ENCODE results near the gene TBC1D22A. TPM values are rescaled to one million over a fixed set of nuclear protein-coding genes. Genes with fewer than 3 reads are reported as not detected.

Gene TBC1D22A
- total RNA-seq, 4 donors from 2014 or later, result 42.6 to 70.4 (median 55.1) TPM

- TF ChIP-seq POLR2A (IDR thresholded peaks at IDR 0.05), result no peak
- H3K27ac ChIP-seq, result no peak overlapping the region
- peak in 1 of 3 donors; percentile 19 for DNase-seq
- no peaks in the 10 kb centered on the region for H3K36me3 ChIP-seq
- H3K4me3 ChIP-seq, result no peak overlapping the region
- no peaks in the 10 kb centered on the region for H3K9me3 ChIP-seq
- no peaks in the 10 kb centered on the region for H3K27me3 ChIP-seq
- peaks cover 0 to 10% (median 0%) of the 10 kb centered on the region in 4 donors for H3K4me1 ChIP-seq
Observed at GRCh38 chr22:46929710-46930204, 167.3 kb downstream of the TBC1D22A start.

- Histone ChIP-seq H3K36me3 (no peaks in the 10 kb centered on the region), H3K9me3 (no peaks in the 10 kb centered on the region), H3K4me3 (no peak overlapping the region), H3K27ac (no peak overlapping the region), H3K27me3 (no peaks in the 10 kb centered on the region), H3K4me1 (peaks cover 0 to 17% (median 2%) of the 10 kb centered on the region in 4 donors)
- DNase-seq, result no peak
- TF ChIP-seq POLR2A (IDR thresholded peaks at IDR 0.05) (no peak), CTCF (IDR thresholded peaks at IDR 0.05) (peak in 1 of 6 experiments; percentile 17)
Observed at GRCh38 chr22:46931414-46931813, 169.0 kb downstream of the TBC1D22A start.

- Histone ChIP-seq H3K9me3 (no peaks in the 10 kb centered on the region), H3K27me3 (no peaks in the 10 kb centered on the region), H3K4me1 (peaks cover 0 to 21% (median 2%) of the 10 kb centered on the region in 4 donors), H3K36me3 (no peaks in the 10 kb centered on the region), H3K27ac (no peak overlapping the region), H3K4me3 (no peak overlapping the region)
- DNase-seq, result no peak
- TF ChIP-seq POLR2A (IDR thresholded peaks at IDR 0.05) (no peak), CTCF (IDR thresholded peaks at IDR 0.05) (no peak)
Observed at GRCh38 chr22:46931881-46932280, 169.4 kb downstream of the TBC1D22A start.

GRCh38 chr22:46933040-46933930 lies 170.8 kb downstream of the TBC1D22A start:
- TF ChIP-seq POLR2A (IDR thresholded peaks at IDR 0.05), result no peak
- TF ChIP-seq CTCF (IDR thresholded peaks at IDR 0.05), result no peak
- Histone ChIP-seq H3K27me3 (no peaks in the 10 kb centered on the region), H3K27ac (peak overlapping the region in 1 of 4 donors; percentile 14), H3K36me3 (no peaks in the 10 kb centered on the region), H3K9me3 (no peaks in the 10 kb centered on the region), H3K4me3 (no peak overlapping the region), H3K4me1 (peaks cover 0 to 25% (median 2%) of the 10 kb centered on the region in 4 donors)
- no peak for DNase-seq

GRCh38 chr22:46934172-46934745 lies 171.8 kb downstream of the TBC1D22A start:
- no peaks in the 10 kb centered on the region for H3K27me3 ChIP-seq
- H3K27ac ChIP-seq, result peak overlapping the region in 3 of 4 donors; percentile 82 to 96 (median 86)
- H3K4me3 ChIP-seq, result no peak overlapping the region
- H3K9me3 ChIP-seq, result no peaks in the 10 kb centered on the region
- no peak for DNase-seq
- peaks cover 0 to 25% (median 2%) of the 10 kb centered on the region in 4 donors for H3K4me1 ChIP-seq
- no peaks in the 10 kb centered on the region for H3K36me3 ChIP-seq
- TF ChIP-seq POLR2A (IDR thresholded peaks at IDR 0.05), result no peak
- no peak for TF ChIP-seq CTCF (IDR thresholded peaks at IDR 0.05)

All from Peyer's patch (tissue), 4 donors.